Hair follicular keratinocyte (primary cell): ENCODE measurements around the gene OR10G6. TPM values are rescaled to one million over a fixed set of nuclear protein-coding genes. Genes with fewer than 3 reads are reported as not detected.

Experiments
- total RNA-seq: library from RNA; depleted of rRNA; stranded (reverse); fragments of >200 nt; gene quantifications from 2 replicates; pipeline ENCODE4 v1.2.3, GENCODE V29; 2015

OR10G6 gene
- total RNA-seq, result not detected in 2 replicates

GRCh38 chr11:123995119-123995518, at the start of gene OR10G6:
Gene OR10G6, minus strand, starts transcription at chr11:123995161. Its CDS starts 0 bp downstream, at chr11:123995161.

GRCh38 chr11:124041254-124041653, 46.3 kb upstream of the OR10G6 start, which contains the start of gene OR10G7:
Gene OR10G7, minus strand, starts transcription at chr11:124041325. Its CDS starts 2,324 bp downstream, at chr11:124039001.

GRCh38 chr11:124026498-124026897, 31.5 kb upstream of the OR10G6 start, which contains the start of gene OR10G8:
Gene OR10G8, plus strand, starts transcription at chr11:124026798. Its CDS starts 2,825 bp downstream, at chr11:124029623.

GRCh38 chr11:124012697-124013096, 17.7 kb upstream of the OR10G6 start, which contains the start of gene OR10G4:
Gene OR10G4, plus strand, starts transcription at chr11:124012997. Its CDS starts 2,578 bp downstream, at chr11:124015575.

GRCh38 chr11:123977731-123978347, 17.1 kb downstream of the OR10G6 start, which contains the start of gene OR10S1:
Gene OR10S1, minus strand, starts transcription at chr11:123977781. Its CDS starts 117 bp downstream, at chr11:123977664.

Other genes starting within 250 kb of the OR10G6 start
- gene OR6X1, start 240.6 kb downstream of the OR10G6 start, total RNA-seq, result not detected in 2 replicates
- not detected in 2 replicates for gene OR6M1, start 188.8 kb downstream of the OR10G6 start, total RNA-seq
- not detected in 2 replicates for gene TMEM225, start 109.5 kb downstream of the OR10G6 start, total RNA-seq
- gene OR8D4, start 93.0 kb downstream of the OR10G6 start, total RNA-seq, result not detected in 2 replicates
- gene OR4D5, start 55.5 kb downstream of the OR10G6 start, total RNA-seq, result not detected in 2 replicates
- not detected in 2 replicates for gene OR6T1, start 51.3 kb downstream of the OR10G6 start, total RNA-seq
- gene OR10S1, start 17.4 kb downstream of the OR10G6 start, total RNA-seq, result not detected in 2 replicates
- gene OR10G4, start 17.8 kb upstream of the OR10G6 start, total RNA-seq, result not detected in 2 replicates
- gene OR10G9, start 27.9 kb upstream of the OR10G6 start, total RNA-seq, result not detected in 2 replicates
- not detected in 2 replicates for gene OR10G8, start 31.6 kb upstream of the OR10G6 start, total RNA-seq
- gene OR10G7, start 46.2 kb upstream of the OR10G6 start, total RNA-seq, result not detected in 2 replicates
- gene VWA5A, start 120.3 kb upstream of the OR10G6 start, total RNA-seq, result 16.1 and 25.1 TPM in 2 replicates
- gene OR10D3, start 188.2 kb upstream of the OR10G6 start, total RNA-seq, result not detected in 2 replicates
- gene OR8G1, start 245.9 kb upstream of the OR10G6 start, total RNA-seq, result not detected in 2 replicates